ENCODE results near the gene PDE4D.
"Not testable (repeated sequence)": the region's sequence is repeated elsewhere in the genome, so short reads cannot be mapped to it uniquely, and the experiment has no call there.

The PDE4D gene

GRCh38 chr5:59090323-59090722 lies 803.2 kb downstream of the PDE4D start:
- DNase-seq: no peak

- no peak for DNase-seq
These were observed 803.8 kb downstream of the PDE4D start for GRCh38 chr5:59089767-59090166.

GRCh38 chr5:59088546-59088945 lies 805.0 kb downstream of the PDE4D start:
- no peak for DNase-seq

- DNase-seq: no peak
These were observed 807.5 kb downstream of the PDE4D start for GRCh38 chr5:59086024-59086423.

- no peak for DNase-seq
These were observed 811.8 kb downstream of the PDE4D start for GRCh38 chr5:59081693-59082092.

- no peak for DNase-seq
These were observed 813.6 kb downstream of the PDE4D start for GRCh38 chr5:59079622-59080620.

- no peak for DNase-seq
These were observed 821.6 kb downstream of the PDE4D start for GRCh38 chr5:59071755-59072549.

- no peak for DNase-seq
These were observed 824.0 kb downstream of the PDE4D start for GRCh38 chr5:59069438-59070079.

- no peak for DNase-seq
These were observed 825.4 kb downstream of the PDE4D start for GRCh38 chr5:59067956-59068656.

- peak; percentile 5 for DNase-seq
These were observed 827.0 kb downstream of the PDE4D start for GRCh38 chr5:59066367-59067163.

GRCh38 chr5:59065554-59065953 lies 828.0 kb downstream of the PDE4D start:
- no peak for DNase-seq

GRCh38 chr5:59064293-59064692 lies 829.2 kb downstream of the PDE4D start:
- no peak for DNase-seq

GRCh38 chr5:59062986-59063683 lies 830.4 kb downstream of the PDE4D start:
- DNase-seq: no peak

GRCh38 chr5:59061377-59061776 lies 832.1 kb downstream of the PDE4D start:
- DNase-seq: no peak

GRCh38 chr5:59058969-59059687 lies 834.4 kb downstream of the PDE4D start:
- no peak for DNase-seq

- DNase-seq: no peak
These were observed 835.3 kb downstream of the PDE4D start for GRCh38 chr5:59058237-59058636.

- not testable (repeated sequence) for DNase-seq
These were observed 836.9 kb downstream of the PDE4D start for GRCh38 chr5:59056599-59056998.

- no peak for DNase-seq
These were observed 837.6 kb downstream of the PDE4D start for GRCh38 chr5:59055745-59056448.

GRCh38 chr5:59054963-59055528 lies 838.5 kb downstream of the PDE4D start:
- no peak for DNase-seq

Data from activated CD4-positive, alpha-beta T cell treated with anti-CD3 and anti-CD28 coated beads for 48 hours (primary cell).